Erythroblast (primary cell): ENCODE results near the gene RAB38.

Experiments used
- GATA1 ChIP-seq: IDR thresholded peaks from 2 replicates; pipeline ENCODE4 v1.6.1; 2011; ENCODE audit warnings: low read depth, mild to moderate bottlenecking, control low read depth, low read length, moderate library complexity
- POLR2A ChIP-seq: IDR thresholded peaks from 2 replicates; pipeline ENCODE4 v1.6.1; 2011; ENCODE audit warnings: mild to moderate bottlenecking, low read length

GRCh38 chr11:88151709-88152265 is 23.5 kb downstream of the RAB38 start:
- TF ChIP-seq POLR2A (no peak), GATA1 (no peak)
